ENCODE data around the gene IGLON5.
A peak's percentile ranks its signal among the peaks of the same experiment; 100 is the strongest.

The IGLON5 gene

GRCh38 chr19:51364200-51365106, 53.0 kb downstream of the IGLON5 start:
- no peak for DNase-seq (ENCODE audit: low read depth, low spot score)

DNA sequence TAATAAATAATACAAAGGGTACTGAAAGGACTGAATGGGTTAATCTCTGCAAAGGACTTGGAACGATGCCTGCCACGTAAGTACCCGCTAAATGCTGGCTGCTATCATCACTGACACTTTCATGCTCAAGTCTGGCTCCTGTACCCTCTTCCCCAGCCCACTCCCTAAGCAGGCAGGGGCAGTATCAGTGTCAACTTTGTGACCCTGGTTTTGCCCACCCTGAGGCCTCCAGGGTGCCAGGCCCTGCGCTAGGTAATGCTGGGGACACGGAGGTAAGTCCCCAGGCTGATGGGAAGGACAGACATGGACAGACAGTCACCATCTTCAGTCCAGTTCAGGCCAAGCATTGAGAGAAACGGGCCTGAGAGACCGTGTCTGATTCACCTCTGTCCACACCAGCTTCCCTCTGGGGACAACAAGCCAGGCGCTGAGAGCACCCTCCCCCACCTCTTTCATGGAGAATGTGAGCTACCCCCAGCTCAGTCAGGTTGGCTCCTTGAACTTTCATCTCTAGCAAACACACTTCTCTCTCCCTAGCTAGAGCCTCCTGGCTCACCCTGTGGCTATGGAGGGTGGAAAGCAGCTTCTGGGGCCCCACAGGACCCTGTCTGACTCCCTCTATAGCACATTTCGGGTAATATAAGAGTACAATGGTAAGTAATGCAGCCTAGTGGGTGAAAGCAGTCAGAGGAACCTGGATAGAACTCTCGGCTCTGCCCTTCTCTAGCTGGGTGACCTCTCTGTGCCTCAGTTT, 53.9 kb downstream of the IGLON5 start:
- no peak for DNase-seq (ENCODE audit: low read depth, low spot score)

- DNase-seq (ENCODE audit: low read depth, low spot score) = no peak
These were observed 54.5 kb downstream of the IGLON5 start, which contains the start of gene ETFB for GRCh38 chr19:51365965-51366388. ETFB (minus strand) TSS chr19:51366388; CDS start chr19:51366326, 62 bp downstream.

- peak; percentile 87 for DNase-seq (ENCODE audit: low read depth, low spot score)
These were observed 55.2 kb downstream of the IGLON5 start for GRCh38 chr19:51366389-51367254.

GRCh38 chr19:51367255-51367564, 55.8 kb downstream of the IGLON5 start:
- DNase-seq (ENCODE audit: low read depth, low spot score) = no peak

- peak; percentile 90 for DNase-seq (ENCODE audit: low read depth, low spot score)
These were observed 56.3 kb downstream of the IGLON5 start for GRCh38 chr19:51367565-51368365.

DNA sequence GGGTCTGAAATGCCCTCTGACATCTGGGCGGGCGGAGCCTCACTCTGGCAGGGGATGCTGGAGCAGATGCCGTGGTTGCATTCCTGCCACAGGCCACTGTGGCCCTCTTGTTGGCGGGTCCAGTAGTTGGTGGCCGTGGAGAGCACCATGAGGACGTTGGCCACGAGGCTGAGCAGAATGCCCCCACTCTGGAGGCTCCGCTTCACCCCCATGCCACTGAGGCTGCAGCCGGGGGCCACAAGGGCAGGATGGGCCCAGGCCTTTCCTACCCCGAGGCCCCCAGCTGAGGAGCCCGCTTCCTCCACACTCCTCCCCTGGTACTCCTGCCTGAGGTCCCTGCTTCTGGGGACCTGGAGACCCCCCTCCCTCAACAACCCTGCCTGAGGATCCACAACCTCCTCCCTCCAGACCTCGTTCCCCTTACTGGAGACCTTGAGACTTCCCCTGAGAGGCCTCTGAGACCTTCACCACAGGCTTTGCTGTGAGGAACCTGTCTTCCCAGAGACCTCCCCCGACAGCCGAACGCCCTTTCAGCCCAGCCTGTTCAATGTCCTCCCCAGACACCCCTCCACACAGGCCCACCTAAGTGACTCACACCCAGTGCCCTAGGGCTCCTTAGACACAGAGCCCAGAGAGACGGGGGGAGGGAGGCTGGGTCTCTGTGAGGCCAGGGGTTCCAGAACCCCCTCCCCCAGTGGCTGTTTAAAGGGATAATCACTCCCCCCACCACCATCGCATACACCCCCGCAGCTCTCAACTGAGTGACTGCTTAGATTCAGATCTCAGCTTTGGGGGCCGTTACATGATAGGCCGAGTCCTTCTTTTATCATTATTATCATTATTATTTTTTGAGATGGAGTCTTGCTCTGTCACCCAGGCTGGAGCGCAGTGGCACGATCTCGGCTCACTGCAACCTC, 57.2 kb downstream of the IGLON5 start, which contains the start of gene CLDND2:
TSS of gene CLDND2 (minus strand) at position 638 of the 917 bp plus-strand sequence. CDS start at position 212, 426 bp downstream.
- no peak for DNase-seq (ENCODE audit: low read depth, low spot score)

- DNase-seq (ENCODE audit: low read depth, low spot score) = no peak
These were observed 58.8 kb downstream of the IGLON5 start for GRCh38 chr19:51370230-51370629.

GRCh38 chr19:51371186-51371690, 59.8 kb downstream of the IGLON5 start:
- DNase-seq (ENCODE audit: low read depth, low spot score) = no peak

DNA sequence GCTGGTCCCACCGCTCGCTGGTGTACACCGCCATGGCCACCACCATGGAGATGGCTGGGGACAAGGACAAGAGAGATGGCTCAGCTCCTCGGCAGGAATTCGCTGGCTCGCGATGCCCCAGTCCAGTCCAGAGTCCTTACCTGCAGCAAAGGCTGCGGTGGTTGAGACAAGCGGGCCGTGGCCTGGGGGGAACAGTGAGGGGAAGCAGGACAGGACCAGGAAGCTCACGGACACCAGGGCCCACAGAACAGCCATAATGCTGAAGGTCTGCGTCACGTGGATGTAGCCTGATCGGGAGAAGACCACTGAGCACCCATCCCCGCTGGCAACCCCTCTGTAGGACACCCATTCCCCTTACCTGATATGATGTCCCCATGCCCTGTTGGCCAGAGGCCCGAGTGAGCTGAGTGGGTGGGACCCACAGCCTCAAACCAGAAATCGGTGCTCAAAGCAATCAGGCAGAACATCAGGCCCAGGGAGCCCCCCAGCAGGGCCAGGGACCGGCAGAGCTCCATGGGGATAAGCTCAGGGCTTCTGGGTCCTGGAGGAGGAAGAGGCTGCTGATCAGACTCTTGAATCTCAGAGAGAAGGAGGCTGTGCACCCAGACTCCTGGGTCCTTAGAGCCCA, 60.7 kb downstream of the IGLON5 start:
- no peak for DNase-seq (ENCODE audit: low read depth, low spot score)

GRCh38 chr19:51372649-51373504, 61.4 kb downstream of the IGLON5 start, which contains the start of gene NKG7:
NKG7 (minus strand) TSS chr19:51372654; CDS start chr19:51372535, 119 bp downstream.
- DNase-seq (ENCODE audit: low read depth, low spot score) = no peak

DNA sequence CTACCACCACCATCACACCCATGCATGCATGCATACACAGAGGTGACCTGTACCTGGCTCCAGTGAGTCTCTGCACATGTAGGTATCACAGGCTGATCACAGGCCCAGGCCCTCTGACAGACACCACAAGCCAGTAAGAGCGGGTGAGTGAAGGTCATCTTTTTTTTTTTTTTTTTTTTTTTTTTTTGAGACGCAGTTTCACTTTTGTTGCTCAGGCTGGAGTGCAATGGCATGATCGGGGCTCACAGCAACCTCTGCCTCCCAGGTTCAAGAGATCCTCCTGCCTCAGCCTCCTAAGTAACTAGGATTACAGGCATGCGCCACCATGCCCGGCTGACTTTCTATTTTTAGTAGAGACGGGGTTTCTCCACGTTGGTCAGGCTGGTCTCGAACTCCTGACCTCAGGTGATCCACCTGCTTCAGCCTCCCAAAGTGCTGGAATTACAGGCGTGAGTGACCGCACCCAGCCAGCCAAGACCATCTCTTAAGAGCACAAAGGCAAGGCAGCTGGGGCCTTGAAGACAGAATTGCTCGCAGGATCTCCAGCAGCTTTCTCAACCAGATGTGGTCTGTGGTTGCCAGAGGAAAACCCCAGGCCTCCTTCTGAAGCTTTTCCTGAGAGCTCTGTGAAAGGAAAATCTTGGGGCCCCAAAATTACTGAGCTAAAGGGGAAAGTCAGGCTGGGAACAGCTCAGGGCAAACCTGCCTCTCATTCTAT, 64.2 kb downstream of the IGLON5 start:
- DNase-seq (ENCODE audit: low read depth, low spot score) = no peak

- DNase-seq (ENCODE audit: low read depth, low spot score) = no peak
These were observed 66.0 kb downstream of the IGLON5 start for GRCh38 chr19:51377422-51377821.

DNA sequence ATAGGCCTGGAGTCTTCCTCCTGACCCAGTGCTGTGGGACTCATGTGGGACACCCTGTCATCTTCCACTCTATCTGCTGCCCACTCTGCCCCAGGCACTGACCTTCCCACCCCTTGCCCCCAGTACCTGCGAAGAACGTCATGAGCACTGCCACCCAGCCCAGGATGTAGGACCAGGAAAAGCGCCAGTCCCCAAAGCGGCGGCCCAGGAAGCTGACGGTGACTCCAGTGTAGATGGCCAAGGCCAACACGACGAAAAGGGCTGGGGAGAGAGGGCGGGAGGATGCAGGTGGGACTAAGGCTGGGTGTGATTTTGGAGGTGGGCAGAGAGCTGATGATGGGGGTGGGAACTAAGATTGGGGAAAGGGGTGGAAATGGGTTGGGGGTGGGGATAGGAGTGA, 68.9 kb downstream of the IGLON5 start:
- no peak for DNase-seq (ENCODE audit: low read depth, low spot score)
